CD14-positive monocyte (primary cell): ENCODE data around the gene LPO. TPM values are rescaled to one million over a fixed set of nuclear protein-coding genes. Genes with fewer than 3 reads are reported as not detected.

Experiments used
- DNase-seq, 3 donors: peaks; one replicate each; pipeline ENCODE4 v3.0.0-alpha.2; 2011 to 2022
- H2AFZ ChIP-seq: 2 replicates; pipeline ENCODE4 v1.6.0; 2012; ENCODE audit warnings: mild to moderate bottlenecking, low read depth, low read length, inconsistent platforms; ENCODE audit not compliant: insufficient read depth, poor library complexity, severe bottlenecking
- H3K27ac ChIP-seq, 2 donors: 1 replicate in 1 of 2; 2 replicates in 1 of 2; pipeline ENCODE4 v1.5.1; 2012 to 2013; ENCODE audit warnings: low read length in 2 of 2, control low read depth in 1 of 2, inconsistent platforms in 1 of 2, low read depth in 1 of 2, mild to moderate bottlenecking in 1 of 2
- H3K27me3 ChIP-seq, 2 donors: one replicate each; pipeline versions ENCODE4 v1.6.0 to v1.6.1; 2011 to 2013; ENCODE audit warnings: low read length in 2 of 2; ENCODE audit not compliant: control insufficient read depth in 2 of 2, insufficient read depth in 2 of 2
- H3K36me3 ChIP-seq, 2 donors: replicated peaks in 1 of 2; 1 replicate in 1 of 2; 2 replicates in 1 of 2; pipeline versions ENCODE4 v1.5.1 to v1.6.1; 2012 to 2013; ENCODE audit warnings: low read length in 2 of 2, control low read depth in 1 of 2, inconsistent platforms in 1 of 2, mild to moderate bottlenecking in 1 of 2; ENCODE audit not compliant: insufficient read depth in 2 of 2, control insufficient read depth in 1 of 2
- H3K4me1 ChIP-seq, 2 donors: 1 replicate in 1 of 2; 2 replicates in 1 of 2; pipeline versions ENCODE4 v1.5.1 to v1.6.1; 2012 to 2013; ENCODE audit warnings: low read length in 2 of 2, control low read depth in 1 of 2, inconsistent platforms in 1 of 2, mild to moderate bottlenecking in 1 of 2, moderate library complexity in 1 of 2; ENCODE audit not compliant: insufficient read depth in 2 of 2, control insufficient read depth in 1 of 2
- H3K4me2 ChIP-seq: replicated peaks from 2 replicates; pipeline ENCODE3; 2012; ENCODE audit warnings: low read length, moderate library complexity, mild to moderate bottlenecking; ENCODE audit not compliant: poor library complexity, severe bottlenecking; ENCODE audit errors: extremely low read depth
- H3K4me3 ChIP-seq, 3 experiments: fragments of 200-600 bp in 1 of 3; sonication (generic) in 1 of 3; replicated peaks in 1 of 3; 1 replicate in 2 of 3; 2 replicates in 1 of 3; pipeline ENCODE4 v1.5.1; 2011 to 2013; ENCODE audit warnings: low read length in 3 of 3, mild to moderate bottlenecking in 3 of 3, control low read depth in 2 of 3, low read depth in 2 of 3, inconsistent platforms in 1 of 3, moderate library complexity in 1 of 3
- H3K79me2 ChIP-seq: 2 replicates; pipeline ENCODE4 v1.6.0; 2012; ENCODE audit warnings: mild to moderate bottlenecking, control low read depth, inconsistent platforms, low read length, moderate library complexity; ENCODE audit not compliant: insufficient read depth
- H3K9ac ChIP-seq: 2 replicates; pipeline ENCODE4 v1.6.0; 2017; ENCODE audit warnings: low read length, mild to moderate bottlenecking; ENCODE audit not compliant: insufficient read depth, poor library complexity, severe bottlenecking
- H3K9me3 ChIP-seq, 2 donors: replicated peaks in 1 of 2; 1 replicate in 1 of 2; 2 replicates in 1 of 2; pipeline versions ENCODE4 v1.5.1 to v1.6.1; 2012 to 2013; ENCODE audit warnings: low read length in 2 of 2, control low read depth in 1 of 2; ENCODE audit not compliant: control insufficient read depth in 1 of 2, insufficient read depth in 1 of 2
- H4K20me1 ChIP-seq: 2 replicates; pipeline ENCODE4 v1.6.0; 2012; ENCODE audit warnings: mild to moderate bottlenecking, low read length, control low read depth, moderate library complexity; ENCODE audit not compliant: insufficient read depth
- H3K27ac Mint-ChIP-seq, 7 donors: one replicate each; pipeline ENCODE4 v1.8.0; 2020; ENCODE audit warnings: mild to moderate bottlenecking in 7 of 7, mixed read lengths in 7 of 7, moderate library complexity in 6 of 7, inconsistent platforms in 2 of 7
- H3K27me3 Mint-ChIP-seq, 3 donors: one replicate each; pipeline ENCODE4 v1.8.0; 2021 to 2022; ENCODE audit warnings: low read depth in 3 of 3, mild to moderate bottlenecking in 3 of 3, mixed read lengths in 3 of 3, moderate library complexity in 3 of 3, inconsistent platforms in 1 of 3
- H3K36me3 Mint-ChIP-seq, 2 donors: one replicate each; pipeline ENCODE4 v1.8.0; 2020; ENCODE audit warnings: mixed read lengths in 2 of 2, inconsistent platforms in 1 of 2, mild to moderate bottlenecking in 1 of 2
- H3K4me1 Mint-ChIP-seq: one replicate; pipeline ENCODE4 v1.8.0; 2020; ENCODE audit warnings: mild to moderate bottlenecking, mixed read lengths
- H3K4me3 Mint-ChIP-seq, 2 donors: one replicate each; pipeline ENCODE4 v1.8.0; 2020; ENCODE audit warnings: mild to moderate bottlenecking in 2 of 2, mixed read lengths in 2 of 2, moderate library complexity in 1 of 2
- H3K9me3 Mint-ChIP-seq, 7 donors: one replicate each; pipeline ENCODE4 v1.8.0; 2020 to 2022; ENCODE audit warnings: mixed read lengths in 7 of 7, mild to moderate bottlenecking in 6 of 7, moderate library complexity in 6 of 7, inconsistent platforms in 2 of 7
- CTCF ChIP-seq: fragments of 200-600 bp; IDR thresholded peaks from one replicate; pipeline ENCODE4 v1.8.0; 2022; ENCODE audit warnings: antibody characterized with exemption, mild to moderate bottlenecking
- WGBS: methylation state at CpG from one replicate; pipeline ENCODE4 v1.1.5; 2013; ENCODE audit warnings: missing lambda C conversion rate; ENCODE audit not compliant: insufficient coverage; 5-methylcytosine and 5-hydroxymethylcytosine counted together
- intact Hi-C, 2 donors: fragments of 100-400 bp; cut with micrococcal nuclease; formaldehyde crosslinking; loops; one replicate each; pipeline versions ENCODE4 v1.15.0 to v1.15.1; 2023
- polyA plus RNA-seq, 3 donors: library from polyadenylated mRNA; depleted of rRNA in 1 of 3; unstranded in 2 of 3; stranded (reverse) in 1 of 3; fragments of 300-500 nt in 2 of 3; fragments of >200 nt in 1 of 3; fragmentation: Illumina TruSeq in 2 of 3; gene quantifications; 1 replicate in 2 of 3; 2 replicates in 1 of 3; pipeline ENCODE4 v1.2.3, GENCODE V29; 2012 to 2021

Gene LPO
- polyA plus RNA-seq, 3 donors, result 0.04 to 0.43 TPM; not detected in 1

DNA sequence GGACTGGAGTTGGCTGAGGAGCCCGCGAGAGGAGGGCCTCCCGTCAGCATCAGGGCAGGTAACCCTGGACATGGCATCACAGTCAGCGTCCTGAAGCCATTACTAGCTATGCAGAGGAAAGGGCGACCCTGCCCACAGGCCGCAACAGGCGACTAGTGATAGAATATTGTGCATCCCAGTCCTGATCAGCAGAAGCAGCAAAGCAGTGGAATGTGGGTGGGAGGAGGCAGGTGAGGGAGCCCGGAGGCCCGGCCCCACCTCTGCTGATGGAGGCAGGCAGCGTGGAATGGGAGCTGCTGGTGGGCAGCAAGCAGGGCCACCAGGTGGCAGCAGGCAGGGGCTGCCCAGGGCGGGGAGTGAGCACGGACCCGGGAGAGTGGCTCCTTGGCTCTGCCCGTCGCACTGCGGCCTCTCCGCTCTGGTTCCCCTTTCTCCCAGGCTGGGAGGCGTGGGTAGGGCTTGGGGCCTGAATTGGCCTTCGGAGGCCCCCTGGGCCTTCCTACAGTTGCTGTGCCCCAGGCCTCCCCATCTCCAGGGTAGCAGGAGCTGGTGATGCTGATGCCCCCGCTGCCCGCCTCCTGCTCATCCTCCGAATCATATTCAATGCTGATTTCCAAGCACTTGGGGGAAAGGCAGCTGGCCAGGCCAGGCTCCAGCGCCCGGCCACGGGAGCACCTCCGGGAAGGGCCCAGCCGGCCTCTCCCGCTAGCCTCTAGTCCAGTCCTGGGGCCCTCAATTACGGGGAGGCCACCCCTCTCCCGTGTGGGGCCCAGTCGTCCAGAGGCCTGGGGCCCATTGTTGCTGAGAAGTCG, 70.0 kb downstream of the LPO start:
- no peaks in the 10 kb centered on the region for H3K27me3 ChIP-seq
- no peaks in the 10 kb centered on the region for H3K9me3 Mint-ChIP-seq
- H3K36me3 ChIP-seq, result no peaks in the 10 kb centered on the region
- H3K4me2 ChIP-seq, result peak overlapping the region; percentile 16
- H4K20me1 ChIP-seq, result no peaks in the 10 kb centered on the region
- H3K9ac ChIP-seq, result no peak overlapping the region
- TF ChIP-seq CTCF, result peak; percentile 59
- intact Hi-C loops, result no loop called here
- 54% methylated on average over 25 of the region's 32 CpGs for WGBS
- no peaks in the 10 kb centered on the region for H3K9me3 ChIP-seq
- H3K27ac ChIP-seq, result no peak overlapping the region
- H3K27me3 Mint-ChIP-seq, result peaks cover 6 to 12% (median 12%) of the 10 kb centered on the region in 3 donors
- H3K79me2 ChIP-seq, result peaks cover 13% of the 10 kb centered on the region
- H3K4me3 Mint-ChIP-seq, result peak overlapping the region in 1 of 2 donors; percentile 15
- H2AFZ ChIP-seq, result no peak overlapping the region
- peak; percentile 61 to 73 (median 72) for DNase-seq
- no peak overlapping the region for H3K27ac Mint-ChIP-seq
- no peak overlapping the region for H3K4me3 ChIP-seq
- peaks cover 40 to 47% of the 10 kb centered on the region in 2 donors for H3K4me1 ChIP-seq
- peaks cover 0 to 4% of the 10 kb centered on the region in 2 donors for H3K36me3 Mint-ChIP-seq
- H3K4me1 Mint-ChIP-seq, result peaks cover 51% of the 10 kb centered on the region

DNA sequence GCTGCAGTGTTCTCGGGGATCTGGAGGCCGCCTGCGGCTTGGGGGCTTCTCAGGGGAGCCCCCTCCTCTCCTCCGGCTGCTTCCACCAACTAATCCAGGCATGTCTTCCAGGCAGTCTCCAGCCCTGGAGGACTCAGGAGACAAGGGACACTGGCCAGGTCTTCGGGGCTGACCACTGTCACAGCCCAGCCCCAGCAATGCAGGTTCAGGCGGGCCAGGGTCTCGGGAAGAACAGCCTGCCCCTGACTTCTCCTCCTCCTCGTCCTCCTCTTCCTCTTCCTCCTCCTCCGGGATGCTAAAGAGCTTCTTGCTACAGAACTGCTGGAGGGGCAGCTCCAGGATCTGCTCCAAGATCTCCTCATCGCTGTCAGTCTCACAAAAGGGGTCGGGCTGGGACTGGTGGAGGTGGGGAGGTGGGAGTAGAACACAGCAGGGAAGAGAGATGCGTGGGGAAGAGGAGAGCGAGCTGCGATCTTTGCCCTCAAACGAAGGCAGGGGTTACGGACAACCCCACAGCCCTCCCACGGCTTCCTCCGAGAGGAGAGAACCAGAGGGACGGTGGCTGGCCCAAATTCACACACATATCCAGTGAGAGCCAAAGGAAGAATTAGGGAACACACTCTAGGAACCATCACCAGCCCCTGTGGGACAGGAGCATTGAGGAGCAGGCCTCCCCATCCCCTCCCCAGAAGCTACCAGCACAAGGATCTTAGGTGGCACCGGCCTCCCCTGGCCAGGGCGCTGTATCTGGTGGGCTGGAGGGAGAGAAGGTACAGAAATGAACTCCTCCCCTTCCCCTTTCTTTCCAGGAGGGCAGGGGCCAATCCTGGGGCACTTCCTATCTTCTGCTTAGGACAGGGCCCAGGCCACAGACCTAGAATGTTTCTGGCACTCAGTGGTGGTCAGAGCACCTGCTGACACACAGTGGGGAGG, 70.9 kb downstream of the LPO start:
- Histone ChIP-seq H3K4me2 (no peak overlapping the region), H3K4me3 (no peak overlapping the region), H4K20me1 (no peaks in the 10 kb centered on the region), H3K9ac (no peak overlapping the region), H3K4me1 (peaks cover 32 to 38% of the 10 kb centered on the region in 2 donors), H3K79me2 (peaks cover 5% of the 10 kb centered on the region), H3K27me3 (no peaks in the 10 kb centered on the region), H3K9me3 (no peaks in the 10 kb centered on the region), H3K27ac (no peak overlapping the region), H3K36me3 (no peaks in the 10 kb centered on the region), H2AFZ (no peak overlapping the region)
- Mint-ChIP-seq H3K27me3 (peaks cover 6 to 17% (median 12%) of the 10 kb centered on the region in 3 donors), H3K4me1 (peaks cover 42% of the 10 kb centered on the region), H3K27ac (peak overlapping the region in 1 of 7 donors; percentile 22), H3K9me3 (no peaks in the 10 kb centered on the region), H3K4me3 (peak overlapping the region in 1 of 2 donors; percentile 51), H3K36me3 (peaks cover 0 to 4% of the 10 kb centered on the region in 2 donors)
- peak in 1 of 3 donors; percentile 11 for DNase-seq
- TF ChIP-seq CTCF, result no peak
- intact Hi-C loops, result no loop called here
- WGBS, result 79% methylated on average over 12 of the region's 21 CpGs
